Calu3 (cell line): ENCODE data around the gene DUSP9. TPM values are rescaled to one million over a fixed set of nuclear protein-coding genes. Genes with fewer than 3 reads are reported as not detected.

Experiments used
- BruUV-seq: library from RNA; stranded (reverse); fragments of 400-500 nt; replicated peaks from 2 replicates; lab custom pipeline; 2021; lab: Mats Ljungman, UMichigan
- CTCF ChIA-PET: fragments of 300-600 bp; sonication (Branson Sonifier 250); formaldehyde crosslinking; loops from one replicate; lab custom pipeline; 2022; ENCODE audit warnings: antibody characterized with exemption; lab: Charles Lee
- DNase-seq: peaks from one replicate; pipeline ENCODE4 v3.0.0; 2022
- H3K27ac Mint-ChIP-seq: one replicate; pipeline ENCODE4 v1.8.0; 2022; ENCODE audit warnings: mixed read lengths; ENCODE audit not compliant: unreplicated experiment
- H3K27me3 Mint-ChIP-seq: one replicate; pipeline ENCODE4 v1.8.0; 2022; ENCODE audit warnings: mixed read lengths; ENCODE audit not compliant: unreplicated experiment
- H3K36me3 Mint-ChIP-seq: one replicate; pipeline ENCODE4 v1.8.0; 2022; ENCODE audit warnings: mild to moderate bottlenecking, moderate library complexity, mixed read lengths; ENCODE audit not compliant: insufficient read depth, unreplicated experiment
- H3K4me1 Mint-ChIP-seq: one replicate; pipeline ENCODE4 v1.8.0; 2022; ENCODE audit warnings: mild to moderate bottlenecking, low read depth, mixed read lengths; ENCODE audit not compliant: unreplicated experiment
- H3K4me3 Mint-ChIP-seq: one replicate; pipeline ENCODE4 v1.8.0; 2022; ENCODE audit warnings: mild to moderate bottlenecking, low read depth, moderate library complexity, mixed read lengths; ENCODE audit not compliant: unreplicated experiment
- H3K9me3 Mint-ChIP-seq: one replicate; pipeline ENCODE4 v1.8.0; 2022; ENCODE audit warnings: low read depth, mixed read lengths; ENCODE audit not compliant: unreplicated experiment
- intact Hi-C: fragments of 100-400 bp; cut with micrococcal nuclease; formaldehyde crosslinking; loops from one replicate; pipeline ENCODE4 v1.10.0; 2022; ENCODE audit not compliant: unreplicated experiment
- total RNA-seq: library from RNA; stranded (reverse); gene quantifications from 2 replicates; pipeline ENCODE4 v1.2.3, GENCODE V29; 2022
- TF ChIP-seq, protein P1 (sequence below): fragments of 200-600 bp; IDR thresholded peaks from one replicate; pipeline ENCODE4 v1.8.0; 2022; ENCODE audit warnings: antibody characterized with exemption; ENCODE audit not compliant: unreplicated experiment

Gene DUSP9
- total RNA-seq, 1 experiment from 2014 or later = 0.19 TPM

DNA sequence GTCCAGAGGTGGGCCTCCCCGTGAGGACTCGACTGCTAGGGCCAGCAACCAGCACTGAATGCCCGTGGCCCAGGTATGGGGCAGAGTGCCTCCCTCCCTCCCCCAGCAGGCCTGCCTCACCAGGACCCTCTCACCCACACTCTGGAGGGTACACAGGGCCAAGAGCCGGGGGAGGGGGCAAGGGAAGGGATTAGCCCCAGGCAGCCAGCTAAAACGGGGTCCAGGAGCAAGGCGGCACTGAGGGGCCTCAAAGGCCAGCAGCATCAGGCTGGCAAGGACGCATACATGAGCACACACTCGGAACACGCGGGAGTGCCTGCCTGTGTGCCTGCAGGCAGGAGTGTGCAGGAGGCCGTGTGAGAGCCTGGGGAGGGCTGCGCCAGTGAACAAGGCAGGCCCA is 18.3 kb upstream of the DUSP9 start:
- DNase-seq = no peak
- no peaks in the 10 kb centered on the region for H3K36me3 Mint-ChIP-seq
- no peak overlapping the region for H3K4me3 Mint-ChIP-seq
- H3K4me1 Mint-ChIP-seq = no peaks in the 10 kb centered on the region
- CTCF ChIA-PET = no interaction called here
- intact Hi-C loops = no loop called here
- BruUV-seq = no TSS peak
- TF ChIP-seq, protein P1, sequence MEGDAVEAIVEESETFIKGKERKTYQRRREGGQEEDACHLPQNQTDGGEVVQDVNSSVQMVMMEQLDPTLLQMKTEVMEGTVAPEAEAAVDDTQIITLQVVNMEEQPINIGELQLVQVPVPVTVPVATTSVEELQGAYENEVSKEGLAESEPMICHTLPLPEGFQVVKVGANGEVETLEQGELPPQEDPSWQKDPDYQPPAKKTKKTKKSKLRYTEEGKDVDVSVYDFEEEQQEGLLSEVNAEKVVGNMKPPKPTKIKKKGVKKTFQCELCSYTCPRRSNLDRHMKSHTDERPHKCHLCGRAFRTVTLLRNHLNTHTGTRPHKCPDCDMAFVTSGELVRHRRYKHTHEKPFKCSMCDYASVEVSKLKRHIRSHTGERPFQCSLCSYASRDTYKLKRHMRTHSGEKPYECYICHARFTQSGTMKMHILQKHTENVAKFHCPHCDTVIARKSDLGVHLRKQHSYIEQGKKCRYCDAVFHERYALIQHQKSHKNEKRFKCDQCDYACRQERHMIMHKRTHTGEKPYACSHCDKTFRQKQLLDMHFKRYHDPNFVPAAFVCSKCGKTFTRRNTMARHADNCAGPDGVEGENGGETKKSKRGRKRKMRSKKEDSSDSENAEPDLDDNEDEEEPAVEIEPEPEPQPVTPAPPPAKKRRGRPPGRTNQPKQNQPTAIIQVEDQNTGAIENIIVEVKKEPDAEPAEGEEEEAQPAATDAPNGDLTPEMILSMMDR = no peak
- peaks cover 78% of the 10 kb centered on the region for H3K27me3 Mint-ChIP-seq
- H3K9me3 Mint-ChIP-seq = no peaks in the 10 kb centered on the region
- no peak overlapping the region for H3K27ac Mint-ChIP-seq

DNA sequence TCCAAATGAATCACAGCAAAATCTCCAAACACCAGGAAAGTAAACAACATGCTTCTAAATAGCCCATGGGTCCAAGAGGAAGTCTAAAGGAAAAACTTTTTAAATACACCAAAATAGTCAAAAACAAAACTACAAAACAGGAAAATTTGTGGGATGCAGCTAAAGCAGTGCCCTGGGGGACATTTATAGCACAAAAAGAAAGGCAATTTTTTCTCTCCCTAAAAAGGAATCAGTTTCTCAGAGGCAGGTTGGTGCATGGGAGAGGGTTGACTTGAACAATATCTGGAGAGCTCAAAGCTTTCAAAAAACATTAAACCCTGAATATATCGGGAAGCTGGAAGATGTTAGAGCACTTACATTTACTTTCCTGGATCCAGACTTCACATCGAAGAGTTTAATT is 15.7 kb upstream of the DUSP9 start:
- no peak overlapping the region for H3K4me3 Mint-ChIP-seq
- H3K36me3 Mint-ChIP-seq = no peaks in the 10 kb centered on the region
- H3K4me1 Mint-ChIP-seq = no peaks in the 10 kb centered on the region
- no peaks in the 10 kb centered on the region for H3K9me3 Mint-ChIP-seq
- no peak overlapping the region for H3K27ac Mint-ChIP-seq
- CTCF ChIA-PET = no interaction called here
- peaks cover 79% of the 10 kb centered on the region for H3K27me3 Mint-ChIP-seq
- intact Hi-C loops = no loop called here
- TF ChIP-seq, protein P1 = no peak
- BruUV-seq = no TSS peak
- no peak for DNase-seq

DNA sequence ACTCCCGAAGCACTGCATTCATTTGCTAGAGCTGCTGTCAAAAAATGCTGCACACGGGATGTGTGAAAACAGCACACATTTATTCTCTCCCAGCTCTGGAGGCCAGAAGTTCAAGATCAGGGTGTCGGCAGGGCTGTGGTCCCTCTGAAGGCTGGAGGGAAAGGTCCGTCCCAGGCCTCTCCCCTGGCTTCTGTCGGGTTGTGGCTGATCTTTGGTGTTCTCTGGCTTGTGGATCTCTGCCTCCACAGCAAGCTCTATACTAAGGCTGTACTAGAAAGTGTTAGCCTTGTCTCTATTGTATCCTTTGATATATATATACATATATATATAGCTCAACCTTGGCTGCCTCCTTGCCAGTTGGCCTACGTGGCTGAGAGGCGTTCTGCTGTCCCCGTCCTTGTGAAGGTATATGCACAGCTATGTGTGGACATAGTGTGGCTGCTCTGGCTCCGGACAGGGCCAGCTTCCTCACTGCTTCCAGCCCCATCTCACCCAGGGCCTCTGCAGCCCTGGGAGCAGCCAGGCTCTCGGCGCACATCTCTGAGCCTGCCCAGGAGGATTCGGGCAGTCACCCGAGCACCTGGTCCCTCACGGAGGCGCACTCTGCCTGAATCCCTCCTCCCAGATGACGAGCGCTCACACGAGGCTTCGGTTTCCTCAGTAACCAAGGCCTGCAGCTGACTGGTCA is 15.0 kb upstream of the DUSP9 start:
- H3K36me3 Mint-ChIP-seq = no peaks in the 10 kb centered on the region
- DNase-seq = no peak
- no TSS peak for BruUV-seq
- no peak overlapping the region for H3K27ac Mint-ChIP-seq
- H3K27me3 Mint-ChIP-seq = peaks cover 76% of the 10 kb centered on the region
- no peaks in the 10 kb centered on the region for H3K9me3 Mint-ChIP-seq
- intact Hi-C loops = no loop called here
- H3K4me3 Mint-ChIP-seq = no peak overlapping the region
- H3K4me1 Mint-ChIP-seq = no peaks in the 10 kb centered on the region
- TF ChIP-seq, protein P1 = no peak
- CTCF ChIA-PET = no interaction called here

DNA sequence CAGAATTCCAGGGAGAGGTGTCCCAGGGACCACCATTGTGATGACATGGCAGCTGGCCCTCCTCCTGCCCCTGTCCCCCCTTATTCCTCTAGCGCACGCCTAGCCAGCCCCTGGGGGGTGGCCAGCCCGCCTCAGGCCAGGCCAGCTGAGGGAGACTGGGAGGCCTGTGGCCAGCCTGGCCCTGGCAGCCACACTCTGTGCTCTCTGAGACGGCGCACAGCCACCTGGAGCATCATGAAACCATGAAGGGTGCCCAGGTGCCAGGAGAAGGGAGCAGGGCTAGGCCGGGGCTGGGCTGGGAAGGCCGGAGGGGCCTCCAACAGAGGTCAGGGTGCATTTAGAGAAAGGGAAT is 14.4 kb upstream of the DUSP9 start:
- TF ChIP-seq, protein P1 = no peak
- no peaks in the 10 kb centered on the region for H3K9me3 Mint-ChIP-seq
- CTCF ChIA-PET = no interaction called here
- BruUV-seq = no TSS peak
- H3K27ac Mint-ChIP-seq = no peak overlapping the region
- H3K4me1 Mint-ChIP-seq = no peaks in the 10 kb centered on the region
- no peak overlapping the region for H3K4me3 Mint-ChIP-seq
- DNase-seq = no peak
- intact Hi-C loops = no loop called here
- H3K36me3 Mint-ChIP-seq = no peaks in the 10 kb centered on the region
- H3K27me3 Mint-ChIP-seq = peaks cover 76% of the 10 kb centered on the region
